ENCODE results near the gene ZFP36. TPM values are rescaled to one million over a fixed set of nuclear protein-coding genes. Genes with fewer than 3 reads are reported as not detected.
A peak's percentile ranks its signal among the peaks of the same experiment; 100 is the strongest.

The ZFP36 gene
- total RNA-seq, 2 donors from 2014 or later: 16.1 to 23.4 TPM

- no peak overlapping the region for H3K27ac ChIP-seq (ENCODE audit: low read depth, low read length)
- peaks cover 10% of the 10 kb centered on the region for H3K36me3 Mint-ChIP-seq (ENCODE audit: low read depth)
- TF ChIP-seq CTCF (conservative IDR thresholded peaks at IDR 0.05): no peak
- H3K36me3 ChIP-seq (ENCODE audit: control insufficient read depth, insufficient read depth, low read length): peaks cover 4% of the 10 kb centered on the region
- peak; percentile 64 for DNase-seq
- peak overlapping the region; percentile 91 for H3K4me3 Mint-ChIP-seq
- no peaks in the 10 kb centered on the region for H3K27me3 ChIP-seq (ENCODE audit: control insufficient read depth, insufficient read depth, low read length, poor library complexity, severe bottlenecking)
- peak overlapping the region; percentile 95 for H3K4me3 ChIP-seq (ENCODE audit: low read length)
- H3K4me1 ChIP-seq (ENCODE audit: control insufficient read depth, insufficient read depth, low read length): peaks cover 9% of the 10 kb centered on the region
- peaks cover 34% of the 10 kb centered on the region for H3K4me1 Mint-ChIP-seq
- H3K9me3 Mint-ChIP-seq: no peaks in the 10 kb centered on the region
- H3K9ac ChIP-seq (ENCODE audit: extremely low read depth, low read length, poor library complexity, severe bottlenecking): peak overlapping the region; percentile 90
- WGBS, 2 experiments (ENCODE audit: insufficient coverage in 1 of 2, insufficient read length in 1 of 2): 85 to 92% methylated on average over 7 to 17 of the region's 20 CpGs
- H3K27me3 Mint-ChIP-seq (ENCODE audit: insufficient read depth): no peaks in the 10 kb centered on the region
- H3K9me3 ChIP-seq (ENCODE audit: control insufficient read depth, low read length): no peaks in the 10 kb centered on the region
- H3K27ac Mint-ChIP-seq: peak overlapping the region; percentile 95
Measured at GRCh38 chr19:39408392-39409207, 2.0 kb downstream of the ZFP36 start.

GRCh38 chr19:39409208-39410016 is 2.8 kb downstream of the ZFP36 start:
- Histone ChIP-seq H3K9ac (ENCODE audit: extremely low read depth, low read length, poor library complexity, severe bottlenecking) (peak overlapping the region; percentile 90), H3K36me3 (ENCODE audit: control insufficient read depth, insufficient read depth, low read length) (peaks cover 6% of the 10 kb centered on the region), H3K27ac (ENCODE audit: low read depth, low read length) (peak overlapping the region; percentile 39), H3K4me3 (ENCODE audit: low read length) (peak overlapping the region; percentile 95), H3K27me3 (ENCODE audit: control insufficient read depth, insufficient read depth, low read length, poor library complexity, severe bottlenecking) (no peaks in the 10 kb centered on the region), H3K9me3 (ENCODE audit: control insufficient read depth, low read length) (no peaks in the 10 kb centered on the region), H3K4me1 (ENCODE audit: control insufficient read depth, insufficient read depth, low read length) (peaks cover 3% of the 10 kb centered on the region)
- WGBS, 2 experiments (ENCODE audit: insufficient coverage in 1 of 2, insufficient read length in 1 of 2): 0 to 1% methylated on average over 14 to 49 of the region's 52 CpGs
- Mint-ChIP-seq H3K9me3 (no peaks in the 10 kb centered on the region), H3K36me3 (ENCODE audit: low read depth) (peaks cover 16% of the 10 kb centered on the region), H3K4me3 (peak overlapping the region; percentile 91), H3K27me3 (ENCODE audit: insufficient read depth) (no peaks in the 10 kb centered on the region), H3K4me1 (peaks cover 36% of the 10 kb centered on the region), H3K27ac (peak overlapping the region; percentile 88)
- peak; percentile 46 for TF ChIP-seq CTCF (conservative IDR thresholded peaks at IDR 0.05)
- DNase-seq: peak; percentile 97

DNA sequence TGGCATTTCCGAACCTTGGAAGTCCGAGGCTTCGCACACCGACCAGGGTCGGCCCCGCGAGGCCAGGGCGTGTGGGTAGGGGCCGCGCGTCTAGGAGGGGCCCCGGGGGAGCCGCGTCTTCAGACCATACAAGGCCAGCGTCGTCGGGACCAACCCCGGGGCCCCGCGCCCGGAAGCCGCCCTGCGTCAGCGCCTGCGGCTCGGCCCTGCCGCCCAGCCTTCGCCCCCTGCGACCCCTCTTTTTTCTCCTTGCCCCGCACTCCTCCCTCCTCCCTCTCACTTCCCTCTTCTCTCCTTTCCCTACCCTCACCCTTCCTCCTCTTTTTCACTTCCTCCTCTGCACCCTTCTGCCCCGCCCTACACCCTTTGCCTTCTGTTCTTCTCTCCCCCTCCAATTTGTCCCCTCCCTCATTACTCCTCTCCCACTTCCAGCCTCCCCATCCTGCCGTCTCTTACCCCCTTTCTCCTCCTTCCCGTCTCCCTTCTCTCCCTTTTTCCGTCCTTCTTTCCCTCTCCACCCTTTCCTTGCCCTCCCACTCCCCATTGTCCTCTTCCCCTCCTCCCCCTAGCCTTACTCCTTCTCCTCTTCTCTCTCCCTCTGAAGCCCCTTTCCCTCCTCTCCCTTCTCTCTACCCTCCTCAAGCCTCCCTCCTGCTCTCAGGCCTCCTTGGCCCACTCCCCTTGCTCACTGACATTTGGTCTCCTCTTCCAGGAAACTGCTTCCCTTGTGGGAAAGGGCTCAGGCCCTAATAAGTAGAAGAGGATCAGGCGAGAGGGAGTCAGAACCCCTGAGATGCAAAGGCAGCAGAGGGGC is 3.6 kb downstream of the ZFP36 start:
- Mint-ChIP-seq H3K4me3 (peak overlapping the region; percentile 91), H3K4me1 (peaks cover 41% of the 10 kb centered on the region), H3K36me3 (ENCODE audit: low read depth) (peaks cover 21% of the 10 kb centered on the region), H3K27ac (peak overlapping the region; percentile 88), H3K9me3 (no peaks in the 10 kb centered on the region), H3K27me3 (ENCODE audit: insufficient read depth) (no peaks in the 10 kb centered on the region)
- H3K4me3 ChIP-seq (ENCODE audit: low read length): peak overlapping the region; percentile 95
- no peak for TF ChIP-seq CTCF (conservative IDR thresholded peaks at IDR 0.05)
- no peaks in the 10 kb centered on the region for H3K9me3 ChIP-seq (ENCODE audit: control insufficient read depth, low read length)
- WGBS, 2 experiments (ENCODE audit: insufficient coverage in 1 of 2, insufficient read length in 1 of 2): 1 to 4% methylated on average over 34 to 35 of the region's 35 CpGs
- no peak for DNase-seq
- H3K36me3 ChIP-seq (ENCODE audit: control insufficient read depth, insufficient read depth, low read length): peaks cover 9% of the 10 kb centered on the region
- H3K9ac ChIP-seq (ENCODE audit: extremely low read depth, low read length, poor library complexity, severe bottlenecking): peak overlapping the region; percentile 90
- no peaks in the 10 kb centered on the region for H3K27me3 ChIP-seq (ENCODE audit: control insufficient read depth, insufficient read depth, low read length, poor library complexity, severe bottlenecking)
- peak overlapping the region; percentile 39 for H3K27ac ChIP-seq (ENCODE audit: low read depth, low read length)
- H3K4me1 ChIP-seq (ENCODE audit: control insufficient read depth, insufficient read depth, low read length): peaks cover 9% of the 10 kb centered on the region

All from endodermal cell (in vitro differentiated cells).